ENCODE results near the gene ZNF579.

Gene ZNF579

GRCh38 chr19:55602104-55603001 is 21.7 kb upstream of the ZNF579 start:
- no peak for TF ChIP-seq CTCF (conservative IDR thresholded peaks at IDR 0.05)
- no peak overlapping the region for H3K27ac ChIP-seq

GRCh38 chr19:55601084-55601483 is 20.4 kb upstream of the ZNF579 start:
- peak overlapping the region; percentile 99 for H3K27ac ChIP-seq
- TF ChIP-seq CTCF (conservative IDR thresholded peaks at IDR 0.05), result no peak

- TF ChIP-seq CTCF (conservative IDR thresholded peaks at IDR 0.05), result no peak
- peak overlapping the region; percentile 99 for H3K27ac ChIP-seq
Observed at GRCh38 chr19:55600662-55601028, 20.0 kb upstream of the ZNF579 start.

GRCh38 chr19:55599842-55600661 is 19.4 kb upstream of the ZNF579 start, which contains the start of gene ZNF524:
Gene ZNF524 (plus strand): TSS chr19:55600288. CDS start chr19:55602113, 1,825 bp downstream.
- no peak for TF ChIP-seq CTCF (conservative IDR thresholded peaks at IDR 0.05)
- H3K27ac ChIP-seq, result peak within 1 kb of the TSS; percentile 99

GRCh38 chr19:55599468-55599841 is 18.8 kb upstream of the ZNF579 start, which contains the start of gene FIZ1:
Gene FIZ1 (minus strand): TSS chr19:55599517. CDS start chr19:55597865, 1,652 bp downstream.
- TF ChIP-seq CTCF (conservative IDR thresholded peaks at IDR 0.05), result no peak
- peak within 1 kb of the TSS; percentile 99 for H3K27ac ChIP-seq

GRCh38 chr19:55598719-55599467 is 18.2 kb upstream of the ZNF579 start:
- no peak for TF ChIP-seq CTCF (conservative IDR thresholded peaks at IDR 0.05)
- H3K27ac ChIP-seq, result peak overlapping the region; percentile 99

Measured in VCaP (cell line).